ENCODE results near the gene TRAPPC12. TPM values are rescaled to one million over a fixed set of nuclear protein-coding genes. Genes with fewer than 3 reads are reported as not detected.

TRAPPC12 gene
- polyA plus RNA-seq, 1 donor from 2014 or later: 40.9 TPM

- H3K27me3 Mint-ChIP-seq: no peaks in the 10 kb centered on the region
- H3K4me3 Mint-ChIP-seq: no peak overlapping the region
- peak overlapping the region in 1 of 3 donors; percentile 34 for H3K27ac Mint-ChIP-seq
These were observed 29.3 kb downstream of the TRAPPC12 start for GRCh38 chr2:3408781-3409180.

GRCh38 chr2:3409627-3410170 is 30.2 kb downstream of the TRAPPC12 start:
- H3K4me1 Mint-ChIP-seq: peaks cover 6 to 16% (median 13%) of the 10 kb centered on the region in 3 donors
- H3K27ac Mint-ChIP-seq: no peak overlapping the region
- no peak overlapping the region for H3K4me3 Mint-ChIP-seq
- H3K36me3 Mint-ChIP-seq: peaks cover 8% of the 10 kb centered on the region
- H3K27me3 Mint-ChIP-seq: no peaks in the 10 kb centered on the region
- H3K9me3 Mint-ChIP-seq: no peaks in the 10 kb centered on the region

More at GRCh38 chr2:3408781-3409180, 29.3 kb downstream of the TRAPPC12 start:
- H3K9me3 Mint-ChIP-seq: no peaks in the 10 kb centered on the region
- H3K36me3 Mint-ChIP-seq: peaks cover 9% of the 10 kb centered on the region
- peaks cover 11 to 20% (median 14%) of the 10 kb centered on the region in 3 donors for H3K4me1 Mint-ChIP-seq

- Mint-ChIP-seq H3K4me1 (peaks cover 6 to 16% (median 13%) of the 10 kb centered on the region in 3 donors), H3K27me3 (no peaks in the 10 kb centered on the region), H3K27ac (no peak overlapping the region), H3K9me3 (no peaks in the 10 kb centered on the region), H3K4me3 (no peak overlapping the region), H3K36me3 (peaks cover 15% of the 10 kb centered on the region)
These were observed 31.6 kb downstream of the TRAPPC12 start for GRCh38 chr2:3411103-3411502.

DNA sequence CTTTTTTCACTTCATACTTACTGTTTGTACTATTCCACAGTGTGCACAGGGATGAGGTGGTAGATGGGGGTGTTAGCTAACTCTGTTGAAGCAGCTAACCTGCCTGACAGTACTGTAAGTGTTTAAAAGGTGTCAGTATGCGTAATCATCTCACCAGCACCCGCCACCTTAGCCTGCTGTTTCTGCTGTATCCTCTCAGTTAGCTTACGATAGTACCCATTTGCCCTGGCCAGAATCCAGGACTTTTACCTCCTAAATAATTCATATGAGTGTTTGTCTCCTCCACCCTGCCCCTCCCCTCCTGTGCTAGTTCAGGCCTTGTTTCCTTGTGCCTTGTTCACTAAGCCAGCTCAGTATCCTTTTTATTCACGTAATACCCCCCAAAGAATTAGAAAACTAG is 34.2 kb downstream of the TRAPPC12 start:
- Mint-ChIP-seq H3K4me3 (no peak overlapping the region), H3K27ac (no peak overlapping the region), H3K36me3 (peaks cover 16% of the 10 kb centered on the region), H3K4me1 (peaks cover 7 to 16% (median 12%) of the 10 kb centered on the region in 3 donors), H3K9me3 (no peaks in the 10 kb centered on the region), H3K27me3 (no peaks in the 10 kb centered on the region)

DNA sequence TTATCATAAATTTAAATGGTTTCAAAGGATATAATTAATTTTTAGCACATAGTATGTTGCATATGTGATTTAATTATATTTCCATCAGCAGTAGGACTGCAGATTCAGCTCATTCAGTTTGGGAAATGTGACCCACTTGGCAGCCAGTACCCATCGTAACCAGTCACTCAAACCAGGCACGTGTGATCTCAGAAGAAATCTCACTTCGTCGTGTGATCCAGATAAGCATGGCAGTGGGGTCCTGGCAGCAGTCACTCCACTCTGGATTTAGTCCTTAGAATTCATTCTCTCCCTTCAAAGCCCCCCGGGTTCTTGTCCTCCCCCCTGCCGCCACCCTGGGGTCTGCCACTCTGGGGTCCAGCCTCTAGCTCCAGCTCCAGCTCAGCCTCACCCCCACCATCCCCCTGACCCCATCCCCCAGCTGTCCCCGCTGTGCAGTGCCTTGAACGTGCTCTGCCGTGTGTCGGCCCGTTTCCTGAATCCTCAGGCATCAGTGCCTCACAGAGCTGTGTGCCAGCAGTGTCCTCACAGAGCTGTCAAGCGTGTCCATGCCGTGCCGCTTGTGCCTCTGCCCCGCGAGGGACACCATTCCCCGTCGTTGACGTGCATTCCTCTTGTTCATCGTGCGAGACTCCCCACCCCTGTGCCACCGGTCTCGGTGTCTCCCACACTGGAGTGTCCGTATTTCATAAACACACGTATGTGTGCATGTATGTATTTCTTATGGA is 34.8 kb downstream of the TRAPPC12 start:
- H3K27ac Mint-ChIP-seq: no peak overlapping the region

DNA sequence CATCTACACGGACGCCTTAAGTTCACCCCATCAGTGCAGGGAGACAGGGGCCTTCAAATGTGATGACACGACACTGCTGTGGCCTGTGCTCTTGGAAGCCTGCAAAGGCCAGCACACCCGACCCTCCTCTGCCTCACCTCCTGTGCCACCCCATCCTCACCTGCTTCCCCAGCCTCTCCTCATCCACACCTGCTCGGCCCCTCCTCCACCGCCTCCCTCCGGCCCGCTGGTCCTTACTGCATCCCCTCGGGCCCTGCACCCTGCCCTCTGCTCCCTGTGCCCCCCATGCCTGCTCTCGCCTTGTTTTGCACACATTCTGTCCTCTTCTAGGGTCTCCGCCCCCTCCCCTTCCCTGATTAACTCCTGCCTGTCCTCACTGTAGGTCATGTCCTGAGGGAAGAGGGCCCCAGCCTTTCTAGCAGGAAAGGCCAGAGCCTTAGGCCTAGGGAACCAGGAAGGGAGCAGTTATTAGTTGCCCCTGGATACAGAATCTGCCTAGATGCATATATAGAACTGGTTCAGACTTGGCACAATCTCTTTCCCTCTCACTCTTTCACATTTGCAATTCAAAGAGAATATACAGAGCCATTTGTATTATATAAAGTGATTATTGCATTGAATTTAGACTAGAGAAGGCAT is 39.4 kb downstream of the TRAPPC12 start:
- H3K4me3 Mint-ChIP-seq: no peak overlapping the region
- no peaks in the 10 kb centered on the region for H3K9me3 Mint-ChIP-seq
- peaks cover 3 to 7% (median 5%) of the 10 kb centered on the region in 3 donors for H3K4me1 Mint-ChIP-seq
- peaks cover 11% of the 10 kb centered on the region for H3K36me3 Mint-ChIP-seq
- H3K27me3 Mint-ChIP-seq: no peaks in the 10 kb centered on the region
- no peak overlapping the region for H3K27ac Mint-ChIP-seq

More for the DNA sequence above, 34.8 kb downstream of the TRAPPC12 start:
- Mint-ChIP-seq H3K4me1 (peaks cover 7 to 13% (median 12%) of the 10 kb centered on the region in 3 donors), H3K27me3 (no peaks in the 10 kb centered on the region), H3K9me3 (no peaks in the 10 kb centered on the region), H3K36me3 (peaks cover 15% of the 10 kb centered on the region), H3K4me3 (no peak overlapping the region)

- Mint-ChIP-seq H3K27me3 (no peaks in the 10 kb centered on the region), H3K36me3 (peaks cover 8% of the 10 kb centered on the region), H3K9me3 (no peaks in the 10 kb centered on the region), H3K27ac (no peak overlapping the region), H3K4me3 (no peak overlapping the region), H3K4me1 (peaks cover 3 to 8% (median 6%) of the 10 kb centered on the region in 3 donors)
These were observed 40.7 kb downstream of the TRAPPC12 start for GRCh38 chr2:3420076-3420768.

DNA sequence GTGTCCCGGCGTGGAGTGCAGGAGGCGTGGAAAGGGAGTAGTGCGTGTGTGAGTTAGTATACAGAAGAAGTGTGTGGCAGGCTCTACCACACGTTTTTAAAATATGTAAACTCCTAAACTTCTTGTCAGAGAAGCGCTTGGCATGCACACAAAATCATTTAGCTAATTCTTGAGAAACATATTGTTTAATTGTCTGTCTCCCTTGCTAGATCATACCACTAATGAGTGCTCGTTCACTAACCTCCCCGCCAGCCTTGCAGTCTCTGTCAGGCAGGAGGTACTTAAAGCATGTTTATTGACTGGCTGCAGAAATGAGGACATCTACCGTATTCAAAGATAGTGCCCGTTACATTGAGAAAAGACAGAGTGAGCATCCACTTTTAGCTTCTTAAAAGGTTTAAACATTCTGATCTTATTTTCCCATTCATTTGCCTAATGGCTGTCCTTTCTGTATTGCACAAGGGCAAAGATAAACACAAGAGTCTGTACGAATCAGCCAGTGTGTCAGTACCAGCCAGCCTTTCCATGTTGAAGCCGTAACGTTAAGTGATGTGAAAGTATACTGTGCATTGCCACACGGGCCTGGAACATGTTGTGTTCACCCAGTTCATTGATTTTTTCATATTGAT is 41.4 kb downstream of the TRAPPC12 start:
- H3K27ac Mint-ChIP-seq: no peak overlapping the region
- no peaks in the 10 kb centered on the region for H3K9me3 Mint-ChIP-seq
- no peak overlapping the region for H3K4me3 Mint-ChIP-seq
- peaks cover 3% of the 10 kb centered on the region for H3K36me3 Mint-ChIP-seq
- no peaks in the 10 kb centered on the region for H3K27me3 Mint-ChIP-seq
- H3K4me1 Mint-ChIP-seq: peaks cover 3 to 8% (median 6%) of the 10 kb centered on the region in 3 donors

GRCh38 chr2:3421580-3421979 is 42.1 kb downstream of the TRAPPC12 start:
- no peak overlapping the region for H3K4me3 Mint-ChIP-seq
- no peaks in the 10 kb centered on the region for H3K27me3 Mint-ChIP-seq
- H3K4me1 Mint-ChIP-seq: peaks cover 3 to 8% (median 6%) of the 10 kb centered on the region in 3 donors
- no peaks in the 10 kb centered on the region for H3K9me3 Mint-ChIP-seq
- H3K27ac Mint-ChIP-seq: no peak overlapping the region
- H3K36me3 Mint-ChIP-seq: peaks cover 2% of the 10 kb centered on the region

- Mint-ChIP-seq H3K9me3 (no peaks in the 10 kb centered on the region), H3K4me3 (no peak overlapping the region), H3K27ac (peak overlapping the region in 1 of 3 donors; percentile 64), H3K4me1 (peaks cover 2 to 6% (median 4%) of the 10 kb centered on the region in 3 donors), H3K36me3 (no peaks in the 10 kb centered on the region), H3K27me3 (no peaks in the 10 kb centered on the region)
These were observed 42.8 kb downstream of the TRAPPC12 start for GRCh38 chr2:3422161-3422779.

DNA sequence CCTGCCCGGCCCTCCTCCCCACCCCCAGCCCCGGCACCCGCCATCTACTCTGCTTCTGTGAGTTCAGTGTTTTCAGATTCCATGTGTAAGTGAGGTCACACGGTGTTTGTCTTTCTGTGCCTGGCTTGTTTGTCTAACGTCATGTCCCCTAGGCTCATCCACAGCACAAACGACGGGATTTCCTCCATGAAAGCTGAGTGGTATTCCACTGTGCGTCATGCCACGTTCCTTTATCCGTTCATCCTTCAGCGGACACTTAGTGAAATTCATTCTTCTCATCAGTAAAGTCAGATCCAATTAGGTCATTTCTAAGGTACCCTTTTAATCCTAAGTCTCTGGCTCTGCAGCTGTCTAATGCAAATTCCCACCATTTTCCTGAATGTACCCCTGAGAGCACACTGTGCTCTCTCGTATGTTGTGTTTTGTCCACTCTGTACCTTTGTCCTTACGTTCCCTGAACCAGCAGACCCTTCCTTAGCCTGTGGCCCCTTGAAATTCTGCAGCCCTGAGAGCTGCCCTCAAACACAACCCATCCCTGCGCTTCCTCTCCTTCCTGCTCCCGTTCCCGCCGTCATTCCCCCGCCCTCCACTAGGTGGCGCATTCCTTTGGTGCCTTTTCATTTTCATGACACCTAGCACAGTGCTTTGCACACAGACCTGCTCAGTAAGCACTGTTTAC is 44.1 kb downstream of the TRAPPC12 start:
- Mint-ChIP-seq H3K4me1 (peaks cover 2 to 6% (median 4%) of the 10 kb centered on the region in 3 donors), H3K27me3 (no peaks in the 10 kb centered on the region), H3K4me3 (no peak overlapping the region), H3K27ac (no peak overlapping the region), H3K9me3 (no peaks in the 10 kb centered on the region), H3K36me3 (no peaks in the 10 kb centered on the region)

- no peak overlapping the region for H3K27ac Mint-ChIP-seq
- peaks cover 2 to 6% (median 4%) of the 10 kb centered on the region in 3 donors for H3K4me1 Mint-ChIP-seq
- no peaks in the 10 kb centered on the region for H3K27me3 Mint-ChIP-seq
- no peaks in the 10 kb centered on the region for H3K36me3 Mint-ChIP-seq
- H3K9me3 Mint-ChIP-seq: no peaks in the 10 kb centered on the region
- no peak overlapping the region for H3K4me3 Mint-ChIP-seq
These were observed 44.8 kb downstream of the TRAPPC12 start for GRCh38 chr2:3424171-3424795.

GRCh38 chr2:3426615-3427014 is 47.1 kb downstream of the TRAPPC12 start:
- H3K27ac Mint-ChIP-seq: peak overlapping the region in 1 of 3 donors; percentile 27
- no peak overlapping the region for H3K4me3 Mint-ChIP-seq
- no peaks in the 10 kb centered on the region for H3K36me3 Mint-ChIP-seq
- H3K4me1 Mint-ChIP-seq: peaks cover 2 to 6% (median 4%) of the 10 kb centered on the region in 3 donors
- no peaks in the 10 kb centered on the region for H3K27me3 Mint-ChIP-seq
- no peaks in the 10 kb centered on the region for H3K9me3 Mint-ChIP-seq

Data from IgD-negative memory B cell (primary cell).